HG03280 (cell line): ENCODE results near the gene RIN3.

Experiments
- ATAC-seq: cut with Tn5 transposase; IDR thresholded peaks from one replicate; pipeline ENCODE4 v1.9.1; 2021; ENCODE audit warnings: mild to moderate bottlenecking, moderate library complexity; ENCODE audit not compliant: unreplicated experiment

RIN3 gene

DNA sequence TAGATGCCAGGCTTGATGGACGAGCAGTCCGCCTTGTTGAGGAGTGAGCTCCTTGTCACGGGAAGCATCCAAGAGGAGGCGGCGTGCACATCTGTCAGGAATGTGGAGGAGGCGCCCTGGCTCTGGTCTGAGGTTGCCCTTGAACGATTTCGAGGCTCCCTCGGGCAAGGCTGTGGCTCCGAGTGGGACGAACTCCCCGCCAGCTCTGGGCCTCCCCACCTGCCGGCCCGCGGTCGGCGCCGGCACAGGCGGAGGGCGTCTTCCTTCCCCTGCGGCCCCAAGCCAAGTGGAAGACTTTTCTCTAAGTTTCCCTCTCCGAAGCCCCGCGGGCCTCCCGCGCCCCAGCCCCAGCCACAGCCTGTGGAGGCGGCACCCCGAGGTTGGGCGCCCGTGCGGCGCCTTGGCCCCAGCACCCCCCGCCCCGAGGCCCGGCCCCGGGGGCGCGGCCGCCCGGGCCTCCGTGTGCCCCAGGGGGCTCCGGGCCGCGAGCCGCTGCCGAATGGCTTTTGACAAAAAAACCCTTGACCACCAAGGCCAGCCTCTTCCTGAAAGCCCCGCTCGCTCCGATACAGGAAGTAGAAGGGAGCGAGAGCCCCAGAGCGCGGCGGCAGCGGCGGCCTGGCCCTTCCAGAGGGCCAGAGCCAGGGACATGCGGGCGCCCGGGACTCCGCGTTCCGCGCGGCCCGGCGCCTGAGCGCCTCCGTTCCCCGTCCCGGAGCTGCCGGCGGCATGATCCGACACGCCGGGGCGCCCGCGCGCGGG is at the start of gene RIN3:
Gene RIN3, plus strand, starts transcription at position 578 of the 762 bp plus-strand sequence. Its CDS starts 152 bp downstream, at position 730.
- ATAC-seq: peak; percentile 65

DNA sequence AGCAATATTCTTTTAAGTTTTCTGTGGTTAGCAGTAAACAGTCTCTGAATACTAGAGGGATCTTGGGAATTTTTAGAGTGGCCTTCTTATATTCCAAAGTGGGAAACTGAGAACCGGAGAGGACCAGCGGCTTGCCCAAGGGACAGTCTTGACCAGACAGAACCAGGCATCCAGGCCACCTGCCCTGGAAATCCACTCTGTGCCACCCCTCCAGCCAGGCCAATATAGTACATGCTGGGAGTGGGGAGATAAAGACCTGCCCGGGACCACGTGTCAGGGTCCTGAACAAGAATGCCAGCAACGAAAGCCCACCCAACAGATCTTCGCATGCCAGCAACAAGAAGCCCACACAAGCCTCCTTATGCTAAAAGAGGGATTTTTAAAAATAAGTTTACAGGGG is 49.4 kb upstream of the RIN3 start:
- ATAC-seq: no peak

- no peak for ATAC-seq
Observed at GRCh38 chr14:92464716-92465115, 48.9 kb upstream of the RIN3 start.

- ATAC-seq: no peak
Observed at GRCh38 chr14:92465353-92466055, 48.1 kb upstream of the RIN3 start.

GRCh38 chr14:92466059-92466458 is 47.5 kb upstream of the RIN3 start:
- no peak for ATAC-seq

- no peak for ATAC-seq
Observed at GRCh38 chr14:92469515-92469914, 44.1 kb upstream of the RIN3 start.

- no peak for ATAC-seq
Observed at GRCh38 chr14:92470215-92470614, 43.4 kb upstream of the RIN3 start.

- no peak for ATAC-seq
Observed at GRCh38 chr14:92470811-92471210, 42.8 kb upstream of the RIN3 start.

DNA sequence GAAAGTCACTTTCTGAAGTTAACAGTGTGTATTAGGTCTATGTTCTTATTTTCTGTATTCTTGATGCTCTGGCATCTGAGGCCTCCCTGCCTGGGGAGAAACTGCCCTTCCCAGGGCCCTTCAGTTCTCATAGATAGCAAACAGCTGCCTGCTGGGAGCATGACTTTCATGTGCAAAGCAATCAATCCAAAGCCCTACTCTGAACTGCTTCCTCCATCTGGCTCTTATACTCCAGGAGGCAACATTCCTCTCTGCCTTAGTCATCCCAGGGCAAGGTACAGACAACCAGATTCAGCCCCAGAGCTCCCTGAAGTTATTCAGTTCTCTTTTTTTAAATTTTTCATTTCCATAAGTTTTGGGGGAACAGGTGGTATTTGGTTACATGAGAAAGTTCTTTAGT is 41.7 kb upstream of the RIN3 start:
- ATAC-seq: no peak

- ATAC-seq: no peak
Observed at GRCh38 chr14:92472860-92473259, 40.7 kb upstream of the RIN3 start.

- no peak for ATAC-seq
Observed at GRCh38 chr14:92473261-92473968, 40.2 kb upstream of the RIN3 start.

- no peak for ATAC-seq
Observed at GRCh38 chr14:92473969-92474535, 39.5 kb upstream of the RIN3 start.

- no peak for ATAC-seq
Observed at GRCh38 chr14:92475037-92475436, 38.5 kb upstream of the RIN3 start.

DNA sequence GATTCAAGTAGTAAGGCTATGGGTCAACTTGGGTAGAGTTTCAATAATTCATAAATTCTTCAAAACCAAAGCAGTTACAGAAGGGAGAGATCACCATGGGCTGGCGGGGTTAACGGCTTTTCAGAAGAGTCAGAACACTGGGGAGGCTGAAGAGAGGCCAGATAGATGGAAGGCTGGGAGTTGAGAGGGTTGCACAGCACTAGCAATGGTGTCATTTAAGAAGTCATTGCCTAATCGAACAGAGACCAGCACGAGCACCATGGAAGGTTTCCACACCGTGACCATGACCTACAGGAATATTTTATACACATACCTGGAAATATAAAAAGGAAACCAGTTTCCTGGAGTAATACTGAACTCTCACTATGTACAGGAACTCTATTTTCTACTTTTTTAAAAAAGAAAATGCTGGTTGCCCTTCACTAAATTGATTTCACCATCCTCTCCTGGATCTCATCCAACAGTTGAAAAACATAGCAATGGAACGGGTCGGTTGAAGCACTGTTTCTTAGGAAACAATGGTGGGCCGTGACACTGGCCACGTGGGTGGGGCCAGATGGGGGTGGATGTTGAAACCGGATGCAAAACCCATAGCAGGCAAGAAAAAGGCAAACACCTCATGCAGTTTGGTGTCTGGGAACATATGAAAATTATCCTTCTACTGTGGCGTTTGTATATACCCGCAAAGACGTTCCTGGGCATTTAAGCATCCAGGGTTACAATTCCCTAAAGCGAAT is 38.0 kb upstream of the RIN3 start:
- ATAC-seq: no peak

DNA sequence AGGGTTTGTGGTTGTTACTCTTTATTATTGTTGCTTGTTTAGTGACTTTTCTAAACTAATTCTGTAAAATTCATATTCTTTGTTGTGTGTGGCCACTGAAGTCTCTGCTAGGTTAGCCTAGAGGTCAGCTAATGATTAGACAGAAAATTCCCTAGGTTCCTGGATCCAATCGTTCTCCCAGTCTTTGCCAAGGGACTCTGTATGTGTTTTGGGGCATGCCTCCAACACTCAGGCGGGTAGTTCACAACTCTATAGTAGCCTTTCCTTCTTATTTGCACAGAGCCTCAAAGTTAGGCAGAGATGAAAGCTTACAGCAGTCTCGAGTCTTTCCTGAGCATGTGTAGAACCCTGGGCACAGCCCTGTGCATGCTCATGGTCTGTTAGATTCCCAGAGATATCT is 32.7 kb upstream of the RIN3 start:
- ATAC-seq: no peak

GRCh38 chr14:92481386-92481785 is 32.2 kb upstream of the RIN3 start:
- ATAC-seq: no peak

DNA sequence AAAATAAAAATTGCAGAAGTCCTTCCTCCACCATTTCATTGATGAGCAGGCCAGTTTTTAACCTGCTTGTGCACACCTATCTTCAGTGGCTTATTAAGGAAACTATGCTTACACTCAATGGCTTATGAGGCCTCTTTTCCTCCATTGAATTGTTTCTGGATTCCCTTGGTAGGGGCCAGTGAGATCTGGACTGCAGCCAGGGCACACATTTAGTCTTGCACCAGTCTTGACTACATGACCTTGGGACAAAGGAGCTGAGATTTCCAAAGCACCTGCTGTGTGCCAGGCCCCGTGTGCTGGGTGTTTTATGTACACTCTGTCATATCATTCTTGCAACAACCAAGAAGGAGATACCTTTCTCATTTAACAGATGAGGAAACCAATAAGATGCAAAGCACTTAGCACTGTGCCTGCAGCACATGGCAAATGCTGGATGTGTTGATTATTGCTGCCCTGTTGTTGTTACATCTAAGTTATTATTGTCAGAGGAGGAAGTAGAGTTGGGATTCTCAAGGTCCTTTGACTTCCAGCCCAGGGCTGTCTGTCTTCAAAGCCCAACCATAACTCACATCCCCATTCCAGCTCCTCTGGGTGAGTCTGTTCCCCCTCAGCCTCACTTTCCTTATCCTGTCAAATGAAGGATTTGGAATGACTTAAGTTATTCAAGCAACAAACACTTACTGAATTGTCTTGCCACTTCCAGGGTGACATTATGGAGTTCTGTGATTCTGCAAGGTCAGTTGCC is 31.6 kb upstream of the RIN3 start:
- ATAC-seq: no peak

DNA sequence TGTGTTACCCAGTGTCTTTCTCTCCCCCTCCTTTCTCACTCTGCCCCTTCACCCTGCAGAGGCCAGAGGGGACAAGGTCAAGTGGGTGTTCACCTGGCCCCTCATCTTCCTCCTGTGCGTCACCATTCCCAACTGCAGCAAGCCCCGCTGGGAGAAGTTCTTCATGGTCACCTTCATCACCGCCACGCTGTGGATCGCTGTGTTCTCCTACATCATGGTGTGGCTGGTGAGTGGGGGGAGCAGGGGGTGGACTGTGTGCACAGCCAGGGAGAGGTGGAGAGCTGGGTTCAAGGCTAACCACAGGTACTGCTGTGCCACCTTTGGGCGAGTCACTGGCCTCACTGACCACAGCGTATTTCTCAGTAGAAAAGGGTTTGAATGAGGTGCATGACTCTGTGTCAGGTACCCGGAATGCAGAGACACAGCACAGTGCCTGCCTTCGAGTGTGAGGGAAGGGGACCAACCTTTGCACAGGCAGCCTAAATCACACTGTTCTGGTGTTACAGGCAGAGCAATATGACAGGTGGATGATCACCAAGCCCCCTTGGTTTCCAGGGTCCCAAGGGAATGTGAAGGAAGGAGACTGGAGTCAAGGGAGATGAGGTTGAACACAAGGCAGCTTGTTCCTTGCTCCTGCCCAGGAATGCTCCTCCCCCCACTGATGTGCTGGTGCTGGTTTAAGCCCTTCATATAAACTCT is 30.8 kb upstream of the RIN3 start:
- ATAC-seq: no peak

DNA sequence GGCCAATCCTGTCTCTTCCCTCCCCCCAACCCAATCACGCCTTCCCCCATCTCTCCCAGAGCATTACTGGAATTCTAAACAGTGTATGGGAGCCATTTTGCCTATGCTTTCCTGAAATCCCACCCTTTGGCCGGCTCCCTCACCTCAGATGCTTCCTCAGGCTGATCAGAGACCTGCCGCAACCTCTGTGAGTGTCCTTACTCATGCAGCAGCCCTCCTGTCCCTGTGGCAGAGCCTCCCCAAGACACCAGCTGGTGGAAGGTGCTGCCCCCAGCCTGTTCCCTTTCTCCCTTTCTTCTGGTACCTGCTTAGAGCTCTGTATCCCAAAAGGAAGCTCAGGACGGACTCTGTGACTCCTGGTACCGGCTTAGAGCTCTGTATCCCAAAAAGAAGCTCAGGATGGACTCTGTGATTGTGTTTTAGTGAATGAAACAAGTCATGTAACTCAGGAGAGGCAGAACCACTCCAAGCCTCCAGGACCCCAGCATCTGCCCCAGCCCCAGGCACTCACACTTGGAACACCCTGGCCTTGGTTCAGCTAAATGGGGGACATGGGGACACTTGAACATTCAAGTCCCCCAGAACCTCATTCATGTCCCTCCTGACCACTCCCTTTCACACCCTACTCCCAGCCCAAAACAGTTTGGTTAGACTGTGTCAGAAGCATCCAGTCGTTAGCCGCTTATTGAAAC is 29.3 kb upstream of the RIN3 start:
- ATAC-seq: no peak
